HepG2 (cell line): Measurements from ENCODE around the gene MRM3. TPM values are rescaled to one million over a fixed set of nuclear protein-coding genes. Genes with fewer than 3 reads are reported as not detected.

Experiments
- EHMT2 ChIP-seq: fragments of 200-600 bp; sonication (generic); IDR thresholded peaks from 2 replicates; pipeline ENCODE4 v1.7.0; 2017; ENCODE audit warnings: antibody characterized with exemption, low read depth, low read length, borderline replicate concordance
- KAT7 ChIP-seq: IDR thresholded peaks from 2 replicates; pipeline ENCODE4 v1.6.1; 2018; ENCODE audit warnings: borderline replicate concordance, missing compliant biosample characterization
- MED1 ChIP-seq: sonication (generic); formaldehyde crosslinking; IDR thresholded peaks from 2 replicates; pipeline ENCODE4 v1.4.0; 2020; ENCODE audit warnings: missing genetic modification reagents
- NFRKB ChIP-seq: fragments of 450-650 bp; IDR thresholded peaks from 2 replicates; pipeline ENCODE4 v1.6.1; 2017
- SNRNP70 ChIP-seq: fragments of 200-400 bp; formaldehyde crosslinking; IDR thresholded peaks from 2 replicates; pipeline ENCODE4 v1.6.1; 2017; ENCODE audit warnings: mild to moderate bottlenecking, low read depth, low read length, moderate library complexity
- ZNF282 ChIP-seq: fragments of 450-650 bp; IDR thresholded peaks from 2 replicates; pipeline ENCODE4 v1.6.1; 2018; ENCODE audit not compliant: partially characterized antibody
- ZNF749 ChIP-seq: sonication (generic); formaldehyde crosslinking; IDR thresholded peaks from 2 replicates; pipeline ENCODE4 v1.8.0; 2022; ENCODE audit warnings: mild to moderate bottlenecking, missing genetic modification reagents, moderate library complexity, borderline replicate concordance
- polyA plus RNA-seq, 8 experiments: library from polyadenylated mRNA; depleted of rRNA in 3 of 8; stranded (reverse) in 7 of 8; unstranded in 1 of 8; fragments of >200 nt; fragmentation: Illumina TruSeq in 4 of 8; extraction: Trizol in 4 of 8; gene quantifications; 2 replicates each; pipeline versions ENCODE4 v1.2.1 to v1.2.3, GENCODE V29; 2011 to 2016; ENCODE audit warnings: low read depth in 4 of 8, missing spikeins in 1 of 8, mixed read lengths in 1 of 8; ENCODE audit not compliant: insufficient read depth in 1 of 8
- total RNA-seq, 5 experiments: library from RNA; depleted of rRNA; stranded (reverse); fragments of >200 nt; fragmentation: Illumina TruSeq; extraction: Trizol; gene quantifications; 2 replicates each; pipeline ENCODE4 v1.2.3, GENCODE V29; 2016; ENCODE audit warnings: low read depth in 1 of 5
- TF ChIP-seq, protein P1 (sequence below): sonication (generic); formaldehyde crosslinking; IDR thresholded peaks from 2 replicates; pipeline ENCODE4 v1.8.0; 2022; ENCODE audit warnings: mild to moderate bottlenecking, missing genetic modification reagents, borderline replicate concordance
- TF ChIP-seq, protein P2 (sequence below): IDR thresholded peaks from 2 replicates; pipeline ENCODE4 v1.6.1; 2016
- TF ChIP-seq, protein P3 (sequence below): sonication (generic); formaldehyde crosslinking; IDR thresholded peaks from 2 replicates; pipeline ENCODE4 v1.4.0; 2020; ENCODE audit warnings: mild to moderate bottlenecking, missing genetic modification reagents
- TF ChIP-seq, protein P4 (sequence below): sonication (generic); formaldehyde crosslinking; IDR thresholded peaks from 2 replicates; pipeline ENCODE4 v1.4.0; 2020; ENCODE audit warnings: missing genetic modification reagents

The MRM3 gene
- total and polyA plus RNA-seq, 2 of the 13 experiments (the other 11 are each of a cell fraction or from before 2014, with no cell fraction given) = 12.3 to 25.5 TPM

DNA sequence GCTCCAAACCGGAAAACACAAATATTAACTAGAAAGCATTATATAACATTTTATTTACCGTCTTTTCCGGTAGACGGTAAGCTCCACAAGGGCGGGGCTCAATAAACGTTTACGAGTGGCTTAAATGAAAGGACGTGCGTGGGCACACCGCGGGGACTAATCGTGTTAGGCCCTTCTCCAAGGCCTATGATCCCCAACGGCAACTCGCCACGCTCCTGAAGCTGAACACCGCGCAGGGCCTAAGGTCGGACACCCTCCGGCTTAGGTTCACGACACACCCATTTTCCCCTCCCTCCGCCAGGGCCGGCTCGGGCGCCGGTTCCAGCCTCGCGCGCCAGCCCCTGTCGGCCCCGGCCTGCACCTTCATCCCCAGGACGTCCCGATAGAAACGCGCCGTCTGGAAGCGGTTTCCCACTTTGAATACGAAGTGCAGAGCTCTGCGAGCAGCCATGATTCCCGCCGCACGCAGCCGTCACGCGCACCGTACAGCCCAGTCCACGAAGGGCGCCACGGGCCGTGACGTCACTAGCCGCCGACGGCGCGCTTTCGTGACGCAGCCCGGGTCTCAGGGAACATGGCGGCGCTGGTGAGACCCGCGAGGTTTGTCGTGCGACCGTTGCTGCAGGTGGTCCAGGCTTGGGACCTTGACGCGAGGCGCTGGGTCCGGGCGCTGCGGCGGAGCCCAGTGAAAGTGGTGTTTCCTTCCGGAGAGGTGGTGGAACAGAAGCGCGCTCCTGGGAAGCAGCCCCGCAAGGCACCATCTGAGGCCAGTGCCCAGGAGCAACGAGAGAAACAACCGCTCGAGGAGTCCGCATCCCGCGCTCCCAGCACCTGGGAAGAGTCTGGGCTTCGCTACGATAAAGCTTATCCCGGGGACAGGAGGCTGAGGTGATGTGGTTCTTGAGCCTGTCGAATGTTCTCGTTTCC is at the start of gene MRM3, which contains the start of gene GLOD4 (continued):
- TF ChIP-seq, protein P1, sequence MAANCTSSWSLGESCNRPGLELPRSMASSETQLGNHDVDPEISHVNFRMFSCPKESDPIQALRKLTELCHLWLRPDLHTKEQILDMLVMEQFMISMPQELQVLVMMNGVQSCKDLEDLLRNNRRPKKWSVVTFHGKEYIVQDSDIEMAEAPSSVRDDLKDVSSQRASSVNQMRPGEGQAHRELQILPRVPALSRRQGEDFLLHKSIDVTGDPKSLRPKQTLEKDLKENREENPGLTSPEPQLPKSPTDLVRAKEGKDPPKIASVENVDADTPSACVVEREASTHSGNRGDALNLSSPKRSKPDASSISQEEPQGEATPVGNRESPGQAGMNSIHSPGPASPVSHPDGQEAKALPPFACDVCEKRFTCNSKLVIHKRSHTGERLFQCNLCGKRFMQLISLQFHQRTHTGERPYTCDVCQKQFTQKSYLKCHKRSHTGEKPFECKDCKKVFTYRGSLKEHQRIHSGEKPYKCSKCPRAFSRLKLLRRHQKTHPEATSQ = peak; percentile 79; the same call in 1 of the 2 replicates
- TF ChIP-seq MED1 (peak; percentile 82), EHMT2 (no peak), NFRKB (0 out of 2 replicates have a peak, but pooled peaks have one; percentile 18), ZNF282 (no peak), SNRNP70 (no peak), ZNF749 (CRISPR knock-in tag) (peak; percentile 93; the same call in 1 of the 2 replicates), KAT7 (CRISPR knock-in tag) (peak; percentile 94)
- TF ChIP-seq, protein P2, sequence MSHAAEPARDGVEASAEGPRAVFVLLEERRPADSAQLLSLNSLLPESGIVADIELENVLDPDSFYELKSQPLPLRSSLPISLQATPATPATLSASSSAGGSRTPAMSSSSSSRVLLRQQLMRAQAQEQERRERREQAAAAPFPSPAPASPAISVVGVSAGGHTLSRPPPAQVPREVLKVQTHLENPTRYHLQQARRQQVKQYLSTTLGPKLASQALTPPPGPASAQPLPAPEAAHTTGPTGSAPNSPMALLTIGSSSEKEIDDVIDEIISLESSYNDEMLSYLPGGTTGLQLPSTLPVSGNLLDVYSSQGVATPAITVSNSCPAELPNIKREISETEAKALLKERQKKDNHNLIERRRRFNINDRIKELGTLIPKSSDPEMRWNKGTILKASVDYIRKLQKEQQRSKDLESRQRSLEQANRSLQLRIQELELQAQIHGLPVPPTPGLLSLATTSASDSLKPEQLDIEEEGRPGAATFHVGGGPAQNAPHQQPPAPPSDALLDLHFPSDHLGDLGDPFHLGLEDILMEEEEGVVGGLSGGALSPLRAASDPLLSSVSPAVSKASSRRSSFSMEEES (CRISPR knock-in tag) = peak; percentile 92
- TF ChIP-seq, protein P3, sequence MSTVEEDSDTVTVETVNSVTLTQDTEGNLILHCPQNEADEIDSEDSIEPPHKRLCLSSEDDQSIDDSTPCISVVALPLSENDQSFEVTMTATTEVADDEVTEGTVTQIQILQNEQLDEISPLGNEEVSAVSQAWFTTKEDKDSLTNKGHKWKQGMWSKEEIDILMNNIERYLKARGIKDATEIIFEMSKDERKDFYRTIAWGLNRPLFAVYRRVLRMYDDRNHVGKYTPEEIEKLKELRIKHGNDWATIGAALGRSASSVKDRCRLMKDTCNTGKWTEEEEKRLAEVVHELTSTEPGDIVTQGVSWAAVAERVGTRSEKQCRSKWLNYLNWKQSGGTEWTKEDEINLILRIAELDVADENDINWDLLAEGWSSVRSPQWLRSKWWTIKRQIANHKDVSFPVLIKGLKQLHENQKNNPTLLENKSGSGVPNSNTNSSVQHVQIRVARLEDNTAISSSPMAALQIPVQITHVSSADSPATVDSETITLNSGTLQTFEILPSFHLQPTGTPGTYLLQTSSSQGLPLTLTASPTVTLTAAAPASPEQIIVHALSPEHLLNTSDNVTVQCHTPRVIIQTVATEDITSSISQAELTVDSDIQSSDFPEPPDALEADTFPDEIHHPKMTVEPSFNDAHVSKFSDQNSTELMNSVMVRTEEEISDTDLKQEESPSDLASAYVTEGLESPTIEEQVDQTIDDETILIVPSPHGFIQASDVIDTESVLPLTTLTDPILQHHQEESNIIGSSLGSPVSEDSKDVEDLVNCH (CRISPR knock-in tag) = no peak
- TF ChIP-seq, protein P4, sequence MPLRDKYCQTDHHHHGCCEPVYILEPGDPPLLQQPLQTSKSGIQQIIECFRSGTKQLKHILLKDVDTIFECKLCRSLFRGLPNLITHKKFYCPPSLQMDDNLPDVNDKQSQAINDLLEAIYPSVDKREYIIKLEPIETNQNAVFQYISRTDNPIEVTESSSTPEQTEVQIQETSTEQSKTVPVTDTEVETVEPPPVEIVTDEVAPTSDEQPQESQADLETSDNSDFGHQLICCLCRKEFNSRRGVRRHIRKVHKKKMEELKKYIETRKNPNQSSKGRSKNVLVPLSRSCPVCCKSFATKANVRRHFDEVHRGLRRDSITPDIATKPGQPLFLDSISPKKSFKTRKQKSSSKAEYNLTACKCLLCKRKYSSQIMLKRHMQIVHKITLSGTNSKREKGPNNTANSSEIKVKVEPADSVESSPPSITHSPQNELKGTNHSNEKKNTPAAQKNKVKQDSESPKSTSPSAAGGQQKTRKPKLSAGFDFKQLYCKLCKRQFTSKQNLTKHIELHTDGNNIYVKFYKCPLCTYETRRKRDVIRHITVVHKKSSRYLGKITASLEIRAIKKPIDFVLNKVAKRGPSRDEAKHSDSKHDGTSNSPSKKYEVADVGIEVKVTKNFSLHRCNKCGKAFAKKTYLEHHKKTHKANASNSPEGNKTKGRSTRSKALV (CRISPR knock-in tag) = no peak
